ENCODE measurements around the gene TFDP1.

DNA sequence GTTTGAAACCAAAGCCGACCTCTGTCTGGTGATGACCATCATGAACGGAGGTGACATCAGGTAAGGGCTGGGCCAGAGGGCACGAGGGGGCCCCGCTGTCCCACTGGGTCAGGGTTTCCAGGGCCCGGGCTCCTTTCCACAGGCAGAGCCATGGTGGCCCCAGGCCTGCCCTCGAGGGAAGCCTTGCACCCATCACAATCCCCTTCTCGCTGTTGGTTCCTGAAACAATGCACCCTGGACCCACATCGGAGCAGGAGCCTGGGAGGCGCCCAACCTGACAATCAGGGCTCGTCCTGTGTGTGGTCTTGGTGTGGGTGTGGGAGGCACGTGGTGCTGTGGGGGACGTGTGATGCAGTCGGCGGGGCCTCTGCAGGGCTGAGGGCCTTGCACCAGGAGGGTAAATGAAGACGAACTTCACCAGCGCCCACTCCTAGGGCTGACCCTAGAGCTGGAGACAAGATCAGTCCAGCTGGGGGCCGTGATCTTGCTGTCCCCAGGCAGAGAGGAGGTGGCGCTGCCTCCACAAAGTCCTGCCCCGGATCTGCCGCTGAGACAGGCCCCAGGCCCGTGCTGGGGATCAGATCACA lies 85.3 kb downstream of the TFDP1 start:
- TF ChIP-seq, protein P1, sequence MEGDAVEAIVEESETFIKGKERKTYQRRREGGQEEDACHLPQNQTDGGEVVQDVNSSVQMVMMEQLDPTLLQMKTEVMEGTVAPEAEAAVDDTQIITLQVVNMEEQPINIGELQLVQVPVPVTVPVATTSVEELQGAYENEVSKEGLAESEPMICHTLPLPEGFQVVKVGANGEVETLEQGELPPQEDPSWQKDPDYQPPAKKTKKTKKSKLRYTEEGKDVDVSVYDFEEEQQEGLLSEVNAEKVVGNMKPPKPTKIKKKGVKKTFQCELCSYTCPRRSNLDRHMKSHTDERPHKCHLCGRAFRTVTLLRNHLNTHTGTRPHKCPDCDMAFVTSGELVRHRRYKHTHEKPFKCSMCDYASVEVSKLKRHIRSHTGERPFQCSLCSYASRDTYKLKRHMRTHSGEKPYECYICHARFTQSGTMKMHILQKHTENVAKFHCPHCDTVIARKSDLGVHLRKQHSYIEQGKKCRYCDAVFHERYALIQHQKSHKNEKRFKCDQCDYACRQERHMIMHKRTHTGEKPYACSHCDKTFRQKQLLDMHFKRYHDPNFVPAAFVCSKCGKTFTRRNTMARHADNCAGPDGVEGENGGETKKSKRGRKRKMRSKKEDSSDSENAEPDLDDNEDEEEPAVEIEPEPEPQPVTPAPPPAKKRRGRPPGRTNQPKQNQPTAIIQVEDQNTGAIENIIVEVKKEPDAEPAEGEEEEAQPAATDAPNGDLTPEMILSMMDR (IDR thresholded peaks at IDR 0.05; ENCODE audit: insufficient read depth, low read length), result no peak
- TF ChIP-seq, protein P2, sequence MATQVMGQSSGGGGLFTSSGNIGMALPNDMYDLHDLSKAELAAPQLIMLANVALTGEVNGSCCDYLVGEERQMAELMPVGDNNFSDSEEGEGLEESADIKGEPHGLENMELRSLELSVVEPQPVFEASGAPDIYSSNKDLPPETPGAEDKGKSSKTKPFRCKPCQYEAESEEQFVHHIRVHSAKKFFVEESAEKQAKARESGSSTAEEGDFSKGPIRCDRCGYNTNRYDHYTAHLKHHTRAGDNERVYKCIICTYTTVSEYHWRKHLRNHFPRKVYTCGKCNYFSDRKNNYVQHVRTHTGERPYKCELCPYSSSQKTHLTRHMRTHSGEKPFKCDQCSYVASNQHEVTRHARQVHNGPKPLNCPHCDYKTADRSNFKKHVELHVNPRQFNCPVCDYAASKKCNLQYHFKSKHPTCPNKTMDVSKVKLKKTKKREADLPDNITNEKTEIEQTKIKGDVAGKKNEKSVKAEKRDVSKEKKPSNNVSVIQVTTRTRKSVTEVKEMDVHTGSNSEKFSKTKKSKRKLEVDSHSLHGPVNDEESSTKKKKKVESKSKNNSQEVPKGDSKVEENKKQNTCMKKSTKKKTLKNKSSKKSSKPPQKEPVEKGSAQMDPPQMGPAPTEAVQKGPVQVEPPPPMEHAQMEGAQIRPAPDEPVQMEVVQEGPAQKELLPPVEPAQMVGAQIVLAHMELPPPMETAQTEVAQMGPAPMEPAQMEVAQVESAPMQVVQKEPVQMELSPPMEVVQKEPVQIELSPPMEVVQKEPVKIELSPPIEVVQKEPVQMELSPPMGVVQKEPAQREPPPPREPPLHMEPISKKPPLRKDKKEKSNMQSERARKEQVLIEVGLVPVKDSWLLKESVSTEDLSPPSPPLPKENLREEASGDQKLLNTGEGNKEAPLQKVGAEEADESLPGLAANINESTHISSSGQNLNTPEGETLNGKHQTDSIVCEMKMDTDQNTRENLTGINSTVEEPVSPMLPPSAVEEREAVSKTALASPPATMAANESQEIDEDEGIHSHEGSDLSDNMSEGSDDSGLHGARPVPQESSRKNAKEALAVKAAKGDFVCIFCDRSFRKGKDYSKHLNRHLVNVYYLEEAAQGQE (IDR thresholded peaks at IDR 0.05; ENCODE audit: insufficient replicate concordance, low read depth), result no peak
- TF ChIP-seq POLR2AphosphoS5 (IDR thresholded peaks at IDR 0.05; ENCODE audit: low read depth), result no peak

All from HL-60 (cell line).